PC-3 (cell line): ENCODE data around the gene ESPN.

Experiments used
- CTCF ChIP-seq: fragments of 300-600 bp; sonication (generic); conservative IDR thresholded peaks from 2 replicates; pipeline ENCODE4 v1.5.1; 2017; ENCODE audit warnings: antibody characterized with exemption, low read depth, mild to moderate bottlenecking, low read length
- EZH2 ChIP-seq: fragments of 300-600 bp; sonication (generic); IDR thresholded peaks from one replicate; pipeline ENCODE4 v1.6.1; 2017; ENCODE audit warnings: antibody characterized with exemption, mild to moderate bottlenecking, low read length; ENCODE audit not compliant: unreplicated experiment

- no peak for TF ChIP-seq CTCF
- TF ChIP-seq EZH2 = no peak
Measured at GRCh38 chr1:6463120-6463412, 38.5 kb downstream of the ESPN start.
